ENCODE measurements around the gene MRPL51. TPM values are rescaled to one million over a fixed set of nuclear protein-coding genes. Genes with fewer than 3 reads are reported as not detected.

The MRPL51 gene
- total and polyA plus RNA-seq, 2 experiments from 2014 or later = 57.4 to 231 TPM

DNA sequence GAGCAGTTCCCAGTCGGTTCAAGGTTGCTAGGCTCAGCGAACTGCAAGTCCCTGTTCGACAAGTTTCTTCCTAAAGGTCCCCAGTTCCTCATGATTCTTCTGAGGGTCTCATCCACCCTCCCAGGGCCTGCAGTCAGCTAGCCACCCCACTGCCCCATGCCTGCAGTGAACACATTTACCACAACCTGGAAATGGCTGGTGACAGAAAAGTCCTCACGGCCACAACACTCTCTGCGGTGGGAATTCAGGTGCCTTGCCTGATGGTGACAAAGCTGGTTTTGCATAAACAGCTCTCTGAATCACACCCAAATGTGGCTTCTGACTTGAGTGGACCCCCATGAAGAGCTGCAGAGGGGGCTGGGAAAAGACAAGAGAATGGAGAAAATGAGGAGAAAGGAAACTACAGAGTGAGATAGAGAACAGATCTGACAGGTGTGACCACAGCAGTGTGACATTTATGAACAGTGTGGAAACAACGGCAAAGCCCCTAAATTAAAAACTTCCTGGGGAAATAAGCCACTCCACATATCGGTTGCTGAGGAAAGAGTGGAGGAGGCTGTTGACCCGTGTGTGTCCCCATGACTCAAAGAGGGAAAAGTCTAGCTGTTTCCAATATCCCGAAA, 49.6 kb downstream of the MRPL51 start:
- TF ChIP-seq, protein P1, sequence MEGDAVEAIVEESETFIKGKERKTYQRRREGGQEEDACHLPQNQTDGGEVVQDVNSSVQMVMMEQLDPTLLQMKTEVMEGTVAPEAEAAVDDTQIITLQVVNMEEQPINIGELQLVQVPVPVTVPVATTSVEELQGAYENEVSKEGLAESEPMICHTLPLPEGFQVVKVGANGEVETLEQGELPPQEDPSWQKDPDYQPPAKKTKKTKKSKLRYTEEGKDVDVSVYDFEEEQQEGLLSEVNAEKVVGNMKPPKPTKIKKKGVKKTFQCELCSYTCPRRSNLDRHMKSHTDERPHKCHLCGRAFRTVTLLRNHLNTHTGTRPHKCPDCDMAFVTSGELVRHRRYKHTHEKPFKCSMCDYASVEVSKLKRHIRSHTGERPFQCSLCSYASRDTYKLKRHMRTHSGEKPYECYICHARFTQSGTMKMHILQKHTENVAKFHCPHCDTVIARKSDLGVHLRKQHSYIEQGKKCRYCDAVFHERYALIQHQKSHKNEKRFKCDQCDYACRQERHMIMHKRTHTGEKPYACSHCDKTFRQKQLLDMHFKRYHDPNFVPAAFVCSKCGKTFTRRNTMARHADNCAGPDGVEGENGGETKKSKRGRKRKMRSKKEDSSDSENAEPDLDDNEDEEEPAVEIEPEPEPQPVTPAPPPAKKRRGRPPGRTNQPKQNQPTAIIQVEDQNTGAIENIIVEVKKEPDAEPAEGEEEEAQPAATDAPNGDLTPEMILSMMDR (IDR thresholded peaks at IDR 0.05; ENCODE audit: poor library complexity) = no peak
- TF ChIP-seq EZH2phosphoT487 (IDR thresholded peaks at IDR 0.05; ENCODE audit: low read depth, severe bottlenecking, unreplicated experiment) = no peak

DNA sequence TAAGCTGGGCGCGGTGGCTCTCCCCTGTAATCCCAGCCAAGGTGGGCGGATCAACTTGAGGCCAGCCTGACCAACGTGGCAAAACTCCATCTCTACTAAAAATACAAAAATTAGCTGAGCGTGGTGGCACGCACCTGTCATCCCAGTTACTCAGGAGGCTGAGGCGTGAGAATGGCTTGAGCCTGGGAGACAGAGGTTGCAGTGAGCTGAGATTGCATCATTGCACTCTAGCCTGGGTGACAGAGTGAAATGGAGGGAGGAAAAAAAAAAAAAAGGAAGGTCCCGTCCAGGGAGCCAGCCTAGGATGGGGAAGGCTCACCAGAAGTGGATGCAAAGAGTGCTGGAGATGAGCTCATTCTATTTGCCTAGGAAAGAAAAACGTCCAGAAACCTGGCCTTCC, 50.2 kb downstream of the MRPL51 start:
- TF ChIP-seq EZH2 (IDR thresholded peaks at IDR 0.05; ENCODE audit: borderline replicate concordance) = no peak
- TF ChIP-seq, protein P1 (IDR thresholded peaks at IDR 0.05; ENCODE audit: poor library complexity) = no peak
- TF ChIP-seq EZH2phosphoT487 (IDR thresholded peaks at IDR 0.05; ENCODE audit: low read depth, severe bottlenecking, unreplicated experiment) = no peak
- Histone ChIP-seq H3K27me3 (no peaks in the 10 kb centered on the region), H3K9me3 (ENCODE audit: low read depth) (no peaks in the 10 kb centered on the region), H4K20me1 (ENCODE audit: insufficient read depth, poor library complexity, severe bottlenecking) (no peaks in the 10 kb centered on the region), H3K4me1 (ENCODE audit: insufficient read depth) (no peaks in the 10 kb centered on the region), H3K79me2 (no peaks in the 10 kb centered on the region), H3K9me2 (replicated peaks; ENCODE audit: insufficient read depth) (no peaks in the 10 kb centered on the region), H3K36me3 (replicated peaks; ENCODE audit: insufficient read depth, low read depth) (no peaks in the 10 kb centered on the region), H3K4me3 (no peak overlapping the region), H2AFZ (no peak overlapping the region), H3K4me2 (no peak overlapping the region), H3K27ac (no peak overlapping the region)
- no peak for DNase-seq (ENCODE audit: low spot score)
- WGBS (ENCODE audit: low lambda C conversion rate, missing lambda C conversion rate) = 86% methylated on average over 9 of the region's 9 CpGs

More for the DNA sequence above, 49.6 kb downstream of the MRPL51 start:
- H4K20me1 ChIP-seq (ENCODE audit: insufficient read depth, poor library complexity, severe bottlenecking) = no peaks in the 10 kb centered on the region
- H3K9me3 ChIP-seq (ENCODE audit: low read depth) = no peaks in the 10 kb centered on the region
- H3K36me3 ChIP-seq (replicated peaks; ENCODE audit: insufficient read depth, low read depth) = no peaks in the 10 kb centered on the region
- WGBS (ENCODE audit: low lambda C conversion rate, missing lambda C conversion rate) = 64% methylated on average over 9 of the region's 9 CpGs
- H3K27ac ChIP-seq = no peak overlapping the region
- H3K9me2 ChIP-seq (replicated peaks; ENCODE audit: insufficient read depth) = no peaks in the 10 kb centered on the region
- no peaks in the 10 kb centered on the region for H3K4me1 ChIP-seq (ENCODE audit: insufficient read depth)
- no peak overlapping the region for H3K4me3 ChIP-seq
- no peaks in the 10 kb centered on the region for H3K27me3 ChIP-seq
- H3K79me2 ChIP-seq = no peaks in the 10 kb centered on the region
- H3K4me2 ChIP-seq = no peak overlapping the region
- DNase-seq (ENCODE audit: low spot score) = no peak
- H2AFZ ChIP-seq = no peak overlapping the region

Other genes with a start within 250 kb of the MRPL51 start
- gene PLEKHG6, start 182.6 kb downstream of the MRPL51 start, total RNA-seq = 36.3 and 85.7 TPM in 2 replicates
- gene PLEKHG6, start 182.6 kb downstream of the MRPL51 start, polyA plus RNA-seq = 43.6 and 52.2 TPM in 2 replicates
- 110 and 147 TPM in 2 replicates for gene TNFRSF1A, start 151.2 kb downstream of the MRPL51 start, total RNA-seq
- 168 and 188 TPM in 2 replicates for gene TNFRSF1A, start 151.2 kb downstream of the MRPL51 start, polyA plus RNA-seq
- gene SCNN1A, start 117.7 kb downstream of the MRPL51 start, total RNA-seq = 21.7 and 28.6 TPM in 2 replicates
- 28.4 and 30.0 TPM in 2 replicates for gene SCNN1A, start 117.7 kb downstream of the MRPL51 start, polyA plus RNA-seq
- gene LTBR, start 109.1 kb downstream of the MRPL51 start, total RNA-seq = 35.4 and 42.4 TPM in 2 replicates
- 75.2 and 79.8 TPM in 2 replicates for gene LTBR, start 109.1 kb downstream of the MRPL51 start, polyA plus RNA-seq
- gene CD27, start 48.3 kb downstream of the MRPL51 start, total RNA-seq = not detected in 2 replicates
- gene CD27, start 48.3 kb downstream of the MRPL51 start, polyA plus RNA-seq = 0.15 and 0.44 TPM in 2 replicates
- 8.2 and 11.7 TPM in 2 replicates for gene TAPBPL, start 41.2 kb downstream of the MRPL51 start, total RNA-seq
- 9.7 and 10.8 TPM in 2 replicates for gene TAPBPL, start 41.2 kb downstream of the MRPL51 start, polyA plus RNA-seq
- 0.88 and 5.0 TPM in 2 replicates for gene VAMP1, start 22.6 kb downstream of the MRPL51 start, total RNA-seq
- gene VAMP1, start 22.6 kb downstream of the MRPL51 start, polyA plus RNA-seq = 5.9 and 8.0 TPM in 2 replicates
- gene NCAPD2, start 840 bp upstream of the MRPL51 start, total RNA-seq = 26.7 and 31.4 TPM in 2 replicates
- gene NCAPD2, start 840 bp upstream of the MRPL51 start, polyA plus RNA-seq = 13.7 and 17.4 TPM in 2 replicates
- 1,719 and 1,827 TPM in 2 replicates for gene GAPDH, start 41.3 kb upstream of the MRPL51 start, total RNA-seq
- 2,607 and 2,708 TPM in 2 replicates for gene GAPDH, start 41.3 kb upstream of the MRPL51 start, polyA plus RNA-seq
- gene IFFO1, start 62.8 kb upstream of the MRPL51 start, total RNA-seq = 5.4 and 7.5 TPM in 2 replicates
- gene IFFO1, start 62.8 kb upstream of the MRPL51 start, polyA plus RNA-seq = 11.2 and 15.2 TPM in 2 replicates
- 36.1 and 40.3 TPM in 2 replicates for gene NOP2, start 75.0 kb upstream of the MRPL51 start, total RNA-seq
- 37.8 and 38.1 TPM in 2 replicates for gene NOP2, start 75.0 kb upstream of the MRPL51 start, polyA plus RNA-seq
- gene CHD4, start 114.1 kb upstream of the MRPL51 start, total RNA-seq = 181 and 211 TPM in 2 replicates
- 74.1 and 108 TPM in 2 replicates for gene CHD4, start 114.1 kb upstream of the MRPL51 start, polyA plus RNA-seq
- 0.60 and 1.0 TPM in 2 replicates for gene LPAR5, start 142.7 kb upstream of the MRPL51 start, total RNA-seq
- 0.34 and 2.0 TPM in 2 replicates for gene LPAR5, start 142.7 kb upstream of the MRPL51 start, polyA plus RNA-seq
- gene ACRBP, start 154.2 kb upstream of the MRPL51 start, total RNA-seq = 0.20 and 0.68 TPM in 2 replicates
- gene ACRBP, start 154.2 kb upstream of the MRPL51 start, polyA plus RNA-seq = 0.62 and 1.8 TPM in 2 replicates
- 35.7 and 39.7 TPM in 2 replicates for gene ING4, start 169.9 kb upstream of the MRPL51 start, total RNA-seq
- gene ING4, start 169.9 kb upstream of the MRPL51 start, polyA plus RNA-seq = 38.9 and 42.9 TPM in 2 replicates
- 33.8 and 34.5 TPM in 2 replicates for gene ZNF384, start 196.1 kb upstream of the MRPL51 start, total RNA-seq
- gene ZNF384, start 196.1 kb upstream of the MRPL51 start, polyA plus RNA-seq = 35.8 and 41.8 TPM in 2 replicates
- gene PIANP, start 207.6 kb upstream of the MRPL51 start, total RNA-seq = 0.16 and 0.17 TPM in 2 replicates
- gene PIANP, start 207.6 kb upstream of the MRPL51 start, polyA plus RNA-seq = 0.95 and 1.0 TPM in 2 replicates
- gene COPS7A, start 230.8 kb upstream of the MRPL51 start, total RNA-seq = 46.9 and 56.7 TPM in 2 replicates
- gene COPS7A, start 230.8 kb upstream of the MRPL51 start, polyA plus RNA-seq = 65.2 and 73.6 TPM in 2 replicates